GM10266 (cell line): ENCODE measurements around the gene EBNA1BP2.
A peak's percentile ranks its signal among the peaks of the same experiment; 100 is the strongest.

Source experiments
- DNase-seq: peaks from one replicate; pipeline ENCODE4 v3.0.0; 2012; ENCODE audit errors: extremely low spot score
- TF ChIP-seq, protein P1 (sequence below): IDR thresholded peaks from 2 replicates; pipeline ENCODE4 v1.5.1; 2012; ENCODE audit warnings: mild to moderate bottlenecking, low read depth; ENCODE audit not compliant: control insufficient read depth, insufficient read depth; ENCODE audit errors: missing control alignments

Gene EBNA1BP2

DNA sequence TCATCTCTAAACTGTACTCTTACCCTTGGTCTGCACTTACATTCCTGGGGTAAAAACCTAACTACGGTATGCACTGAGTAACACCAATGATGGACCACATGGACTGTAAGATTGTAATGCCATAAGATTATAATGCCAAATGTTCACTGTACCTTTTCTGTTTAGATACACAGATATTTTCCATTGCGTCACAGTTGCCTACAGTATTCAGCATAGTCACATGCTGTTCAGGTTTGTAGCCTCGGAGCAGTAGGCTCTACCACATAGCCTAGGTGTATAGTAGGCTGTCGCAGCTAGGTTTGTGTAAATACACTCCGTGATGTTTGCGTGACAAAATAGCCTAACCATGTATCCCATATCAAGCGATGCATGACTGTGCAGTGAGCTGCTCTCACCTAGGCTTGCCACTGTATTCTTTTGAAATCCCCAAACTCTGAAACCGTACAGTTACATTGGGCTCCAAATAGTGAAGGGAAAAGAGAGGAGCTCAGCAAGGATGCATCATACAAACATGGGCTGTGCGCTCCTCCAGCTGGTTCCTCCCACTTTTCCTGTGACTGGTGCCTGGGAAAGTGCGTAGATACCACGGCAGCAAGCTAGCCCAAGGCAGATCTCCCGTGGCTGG lies 35.3 kb upstream of the EBNA1BP2 start:
- DNase-seq = no peak
- TF ChIP-seq, protein P1, sequence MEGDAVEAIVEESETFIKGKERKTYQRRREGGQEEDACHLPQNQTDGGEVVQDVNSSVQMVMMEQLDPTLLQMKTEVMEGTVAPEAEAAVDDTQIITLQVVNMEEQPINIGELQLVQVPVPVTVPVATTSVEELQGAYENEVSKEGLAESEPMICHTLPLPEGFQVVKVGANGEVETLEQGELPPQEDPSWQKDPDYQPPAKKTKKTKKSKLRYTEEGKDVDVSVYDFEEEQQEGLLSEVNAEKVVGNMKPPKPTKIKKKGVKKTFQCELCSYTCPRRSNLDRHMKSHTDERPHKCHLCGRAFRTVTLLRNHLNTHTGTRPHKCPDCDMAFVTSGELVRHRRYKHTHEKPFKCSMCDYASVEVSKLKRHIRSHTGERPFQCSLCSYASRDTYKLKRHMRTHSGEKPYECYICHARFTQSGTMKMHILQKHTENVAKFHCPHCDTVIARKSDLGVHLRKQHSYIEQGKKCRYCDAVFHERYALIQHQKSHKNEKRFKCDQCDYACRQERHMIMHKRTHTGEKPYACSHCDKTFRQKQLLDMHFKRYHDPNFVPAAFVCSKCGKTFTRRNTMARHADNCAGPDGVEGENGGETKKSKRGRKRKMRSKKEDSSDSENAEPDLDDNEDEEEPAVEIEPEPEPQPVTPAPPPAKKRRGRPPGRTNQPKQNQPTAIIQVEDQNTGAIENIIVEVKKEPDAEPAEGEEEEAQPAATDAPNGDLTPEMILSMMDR = no peak

DNA sequence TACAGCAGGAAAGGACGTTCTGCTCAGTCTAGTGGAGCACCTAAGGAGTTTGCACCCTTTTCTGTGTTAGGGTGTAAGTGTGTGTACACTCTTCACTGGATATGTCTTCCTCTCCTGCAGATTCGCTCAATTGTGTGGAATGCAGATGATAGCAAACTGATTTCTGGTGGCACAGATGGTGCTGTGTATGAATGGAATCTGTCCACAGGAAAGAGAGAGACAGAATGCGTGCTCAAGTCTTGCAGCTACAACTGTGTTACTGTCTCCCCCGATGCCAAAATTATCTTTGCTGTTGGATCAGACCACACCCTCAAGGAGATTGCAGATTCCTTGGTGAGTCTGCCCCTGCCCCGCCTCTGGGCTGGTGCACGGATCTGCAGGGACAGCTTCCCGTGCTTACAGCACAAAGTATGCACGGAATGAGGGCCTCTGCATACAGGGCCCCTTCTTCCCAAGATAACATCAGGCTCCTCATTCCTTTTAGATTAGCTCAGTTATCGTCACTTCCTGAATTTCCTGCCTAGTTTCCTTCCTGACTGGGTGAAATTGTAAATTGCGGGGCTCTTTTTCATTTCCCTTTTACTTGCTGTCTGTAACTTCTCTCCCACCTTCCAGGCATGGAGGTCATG lies 34.6 kb upstream of the EBNA1BP2 start:
- TF ChIP-seq, protein P1 = no peak
- DNase-seq = no peak

DNA sequence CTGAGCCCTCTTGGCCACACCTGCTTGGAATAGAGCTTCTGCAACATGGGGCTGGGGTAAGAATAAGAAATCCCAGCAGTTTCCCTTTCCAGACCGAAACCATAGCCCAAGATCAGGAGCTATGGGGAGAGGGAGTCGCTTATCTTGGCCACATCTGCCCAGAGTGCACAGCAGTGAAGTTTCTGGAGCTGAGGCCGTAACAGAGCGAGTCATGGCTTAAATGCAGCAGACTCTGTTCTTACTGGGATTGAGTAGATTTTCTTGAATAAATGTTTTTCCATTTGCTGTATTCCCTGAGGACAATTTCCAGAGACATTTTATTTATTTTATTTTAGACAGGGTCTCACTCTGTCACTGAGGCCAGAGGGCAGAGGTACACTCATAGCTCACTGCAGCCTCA lies 33.6 kb upstream of the EBNA1BP2 start:
- TF ChIP-seq, protein P1 = no peak
- DNase-seq = no peak

DNA sequence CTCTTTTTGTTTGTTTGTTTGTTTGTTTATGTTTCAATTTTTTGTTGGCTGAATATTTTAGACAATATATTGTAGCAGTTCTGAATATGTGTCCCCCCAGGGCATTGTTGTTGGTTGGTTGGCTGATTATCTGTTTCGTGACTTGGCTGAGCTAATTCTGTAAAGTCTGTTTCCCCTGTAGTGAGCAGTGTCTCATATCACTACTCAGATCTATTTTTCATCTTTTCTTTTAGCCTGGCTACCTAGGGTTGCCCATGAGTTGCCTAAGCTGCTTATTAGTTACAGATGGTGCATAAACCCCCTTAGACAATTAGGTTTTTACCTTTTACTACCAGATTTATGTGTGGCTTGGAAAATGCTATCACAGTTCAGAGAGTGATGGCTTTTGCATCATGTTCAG lies 32.3 kb upstream of the EBNA1BP2 start:
- TF ChIP-seq, protein P1 = no peak
- no peak for DNase-seq

DNA sequence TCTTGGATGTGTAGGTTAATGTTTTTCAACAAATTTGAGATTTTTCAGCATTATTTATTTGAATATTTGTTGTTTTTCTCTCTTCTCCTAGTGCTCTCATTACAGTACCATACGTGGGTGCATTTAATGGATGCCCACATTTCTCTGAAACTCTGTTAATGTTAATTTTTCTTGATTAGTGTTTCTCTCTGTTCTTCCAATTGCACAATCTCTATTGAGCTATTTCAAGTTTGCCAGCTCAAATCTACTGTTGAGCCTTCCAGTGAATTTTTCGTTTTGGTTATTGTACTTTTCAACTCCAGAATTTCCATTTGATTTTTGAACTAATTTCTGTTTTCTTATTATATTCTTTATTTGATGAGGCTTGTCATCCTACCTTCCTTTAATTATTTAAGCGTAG lies 31.8 kb upstream of the EBNA1BP2 start:
- TF ChIP-seq, protein P1 = no peak
- DNase-seq = no peak

DNA sequence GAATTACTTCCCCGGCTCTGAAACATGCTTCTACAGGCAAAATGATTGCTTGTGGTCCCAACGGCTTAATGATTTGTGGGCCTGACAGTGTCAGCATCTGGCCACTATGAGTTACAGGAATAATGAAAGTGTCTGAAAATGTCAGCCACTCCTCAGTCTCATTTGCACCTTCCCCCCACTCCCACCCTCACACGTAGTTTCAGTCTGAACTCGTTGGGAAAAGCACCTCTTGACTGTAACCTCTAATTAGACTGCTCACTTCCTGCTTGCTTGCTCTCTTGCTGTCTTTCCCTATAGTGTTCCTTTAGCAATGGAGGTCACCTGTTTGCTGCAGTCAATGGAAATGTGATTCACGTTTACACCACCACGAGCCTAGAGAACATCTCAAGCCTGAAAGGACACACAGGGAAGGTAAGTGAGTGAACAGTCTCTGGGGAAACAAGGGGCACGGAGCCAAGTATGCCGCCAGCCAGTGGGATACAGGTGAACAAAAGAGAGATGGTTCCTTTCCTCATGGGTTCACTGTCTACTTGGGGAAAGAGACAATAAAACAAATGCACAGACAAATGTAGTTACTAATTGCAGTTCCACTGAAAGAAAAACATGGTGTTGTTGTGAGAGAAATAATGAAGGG lies 27.1 kb upstream of the EBNA1BP2 start:
- peak; percentile 56 for DNase-seq
- TF ChIP-seq, protein P1 = no peak
